Posterior cingulate gyrus (tissue), 11 donors: ENCODE measurements around the gene AMER3.

ENCODE experiments used
- DNase-seq, 10 donors: peaks; one replicate each; pipeline versions ENCODE4 v3.0.0 to v3.0.0-alpha.2; 2020 to 2021; ENCODE audit warnings: mixed read lengths in 3 of 10
- intact Hi-C: fragments of 100-400 bp; cut with DNase I; formaldehyde crosslinking; loops from one replicate; pipeline ENCODE4 v1.15.1; 2023

The AMER3 gene

DNA sequence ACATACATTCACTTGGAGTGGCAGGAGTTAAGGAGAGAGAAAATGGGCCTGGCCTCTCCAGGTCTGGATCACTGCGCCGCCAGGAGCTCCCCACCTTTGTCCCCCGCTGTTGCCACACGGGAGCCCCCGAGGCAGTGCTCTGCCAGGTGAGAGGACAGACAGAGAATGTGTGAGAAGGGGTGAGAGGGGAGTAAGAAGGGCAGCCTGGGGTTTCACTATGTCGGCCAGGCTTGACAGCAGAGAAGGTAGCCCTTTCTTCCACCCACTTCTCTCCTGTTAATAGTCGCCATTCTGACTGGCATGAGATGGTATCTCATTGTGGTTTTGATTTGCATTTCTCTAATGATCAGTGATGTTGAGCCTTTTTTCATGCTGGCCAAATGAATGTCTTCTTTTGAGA lies 55.1 kb downstream of the AMER3 start:
- no peak for DNase-seq
- intact Hi-C loops, result no loop called here

GRCh38 chr2:130813722-130814121 lies 58.4 kb downstream of the AMER3 start:
- intact Hi-C loops, result no loop called here
- DNase-seq, result peak in 1 of 10 donors; percentile 26

DNA sequence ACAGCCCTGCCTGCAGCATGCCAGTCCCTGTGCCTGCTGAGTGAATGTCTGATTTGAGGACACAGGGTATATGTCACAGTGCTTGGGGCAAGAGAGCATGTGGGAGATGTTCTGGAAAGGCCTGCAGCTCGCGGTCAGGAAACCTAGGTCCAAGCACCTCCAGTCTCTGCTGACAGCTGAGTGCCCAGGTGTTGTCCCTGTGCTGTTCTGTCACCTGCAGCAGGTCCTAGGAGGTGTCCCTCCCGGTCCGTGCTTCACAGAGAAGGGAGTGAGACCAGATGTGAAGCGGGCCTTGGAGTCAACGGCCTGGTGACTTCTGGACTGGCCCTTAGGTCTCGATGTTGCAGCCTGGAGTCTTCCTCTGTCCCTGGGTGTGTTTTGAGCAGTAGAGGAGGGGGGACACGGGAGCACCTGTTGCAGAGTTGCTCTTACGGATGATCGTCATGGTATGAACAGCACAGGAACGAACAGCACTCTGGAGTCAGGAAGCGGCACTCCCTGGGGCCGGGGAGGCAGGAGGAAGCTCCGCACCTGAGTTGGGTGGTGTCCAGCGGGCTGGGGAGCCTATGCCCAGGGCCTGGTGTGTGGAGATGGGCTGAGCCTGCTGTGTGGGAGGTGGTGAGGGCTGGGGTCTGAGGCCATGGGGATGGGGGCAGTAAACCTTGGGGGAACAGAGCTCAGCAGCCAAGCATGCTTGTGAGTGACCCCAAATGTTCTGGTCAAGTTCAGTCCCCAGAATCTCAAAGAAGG lies 59.8 kb downstream of the AMER3 start:
- intact Hi-C loops, result no loop called here
- DNase-seq, result peak in 2 of 10 donors; percentile 43 to 65
